ENCODE results near the gene PRR12.

DNA sequence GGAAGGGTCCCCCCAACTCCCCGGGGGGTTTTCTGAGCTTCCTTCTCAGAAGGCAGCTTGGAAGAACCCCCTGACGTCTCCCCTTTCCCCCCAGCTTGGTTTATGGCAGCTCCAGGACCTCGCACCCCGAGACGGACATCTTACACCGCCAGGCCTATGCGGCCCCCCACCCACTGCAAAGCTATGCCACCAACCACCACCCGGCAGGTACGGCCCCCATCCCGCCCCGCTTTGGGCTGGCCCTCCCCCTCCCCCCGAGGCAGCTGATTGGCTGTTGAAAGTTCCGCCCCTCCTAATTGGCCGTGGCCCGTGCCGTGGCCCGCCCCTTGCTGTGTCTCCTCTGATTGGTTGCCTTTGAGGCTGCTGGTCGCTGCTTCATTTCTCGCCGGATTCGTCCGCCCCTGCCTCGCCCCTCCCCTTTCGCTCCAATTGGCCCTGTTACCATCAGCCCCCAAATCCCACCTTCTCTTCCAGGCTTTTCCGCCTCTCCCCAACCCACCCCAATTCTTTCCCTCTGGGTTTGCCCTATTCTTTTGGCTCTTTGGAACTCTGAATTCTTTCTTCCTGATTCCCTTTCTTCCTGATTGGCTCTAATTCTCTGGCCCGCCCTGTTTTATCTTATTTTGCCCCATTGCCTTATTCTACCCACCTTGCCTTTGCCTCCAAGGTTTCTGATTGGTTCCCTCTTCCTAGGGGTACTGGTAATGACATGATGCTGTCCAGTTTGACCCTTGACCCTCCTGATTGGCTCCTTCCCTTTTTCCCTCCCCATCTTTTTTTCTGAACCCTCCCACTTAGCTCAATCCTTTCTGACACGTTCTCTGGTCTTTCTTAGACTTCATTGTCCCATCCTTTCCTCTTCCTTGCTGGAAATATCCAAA lies 2.5 kb downstream of the PRR12 start:
- TF ChIP-seq ZNF10 (tag by site-specific recombination; IDR thresholded peaks at IDR 0.05) = no peak
- no peak for TF ChIP-seq ZNF585B (tag by site-specific recombination; IDR thresholded peaks at IDR 0.05)
- no peak for TF ChIP-seq YY1 (tag by site-specific recombination; IDR thresholded peaks at IDR 0.05)
- no peak for TF ChIP-seq ZNF274 (IDR thresholded peaks at IDR 0.05; ENCODE audit: low read length)
- no peak for TF ChIP-seq ZNF274 (tag by site-specific recombination; IDR thresholded peaks at IDR 0.05; ENCODE audit: borderline replicate concordance)
- no peak for TF ChIP-seq ZFP3 (tag by site-specific recombination; IDR thresholded peaks at IDR 0.05; ENCODE audit: low read depth)
- TF ChIP-seq INSM2 (tag by site-specific recombination; IDR thresholded peaks at IDR 0.05) = no peak
- no peak for TF ChIP-seq SCRT2 (tag by site-specific recombination; IDR thresholded peaks at IDR 0.05)
- peak; percentile 98 for TF ChIP-seq SP3 (tag by site-specific recombination; IDR thresholded peaks at IDR 0.05)
- TF ChIP-seq HOXA7 (CRISPR knock-in tag; IDR thresholded peaks at IDR 0.05; ENCODE audit: borderline replicate concordance) = no peak
- no peak for TF ChIP-seq CTCF (tag by site-specific recombination; IDR thresholded peaks at IDR 0.05)
- TF ChIP-seq ZNF561 (tag by site-specific recombination; IDR thresholded peaks at IDR 0.05; ENCODE audit: borderline replicate concordance) = no peak
- TF ChIP-seq ZNF558 (tag by site-specific recombination; IDR thresholded peaks at IDR 0.05) = no peak
- no peak for TF ChIP-seq ZNF621 (tag by site-specific recombination; IDR thresholded peaks at IDR 0.05)
- no peak for TF ChIP-seq ZNF121 (tag by site-specific recombination; IDR thresholded peaks at IDR 0.05)

All from HEK293 (cell line).